22Rv1 (cell line): ENCODE results near the gene TSPY2.
"Not testable (repeated sequence)": the region's sequence is repeated elsewhere in the genome, so short reads cannot be mapped to it uniquely, and the experiment has no call there.

Experiments
- H3K27ac ChIP-seq: fragments of 450-650 bp; 2 replicates; pipeline ENCODE4 v1.5.1; 2017

The TSPY2 gene, protein sequence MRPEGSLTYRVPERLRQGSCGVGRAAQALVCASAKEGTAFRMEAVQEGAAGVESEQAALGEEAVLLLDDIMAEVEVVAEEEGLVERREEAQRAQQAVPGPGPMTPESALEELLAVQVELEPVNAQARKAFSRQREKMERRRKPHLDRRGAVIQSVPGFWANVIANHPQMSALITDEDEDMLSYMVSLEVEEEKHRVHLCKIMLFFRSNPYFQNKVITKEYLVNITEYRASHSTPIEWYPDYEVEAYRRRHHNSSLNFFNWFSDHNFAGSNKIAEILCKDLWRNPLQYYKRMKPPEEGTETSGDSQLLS

DNA sequence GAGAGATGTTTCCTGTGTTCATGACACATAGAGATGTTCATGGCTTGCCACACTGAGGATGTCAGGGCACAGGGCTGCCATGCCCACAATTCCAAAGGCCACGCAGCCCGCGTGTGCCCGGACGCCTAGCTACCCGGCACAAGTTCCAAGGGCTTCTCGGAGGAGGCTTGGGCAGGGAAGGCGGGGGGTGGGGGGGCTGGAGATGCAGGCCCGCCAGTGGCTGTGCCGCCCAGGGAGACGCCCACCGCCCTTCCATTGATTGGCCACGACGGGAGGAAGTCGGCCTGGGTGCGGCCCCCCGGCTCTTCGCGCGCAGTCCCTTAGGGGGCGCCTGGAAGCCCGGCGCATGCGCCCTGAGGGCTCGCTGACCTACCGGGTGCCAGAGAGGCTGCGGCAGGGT is at the start of gene TSPY2:
Gene TSPY2 (plus strand): TSS at position 301 of the 400 bp plus-strand sequence. CDS start 46 bp downstream, at position 347.
- not testable (repeated sequence) for H3K27ac ChIP-seq

DNA sequence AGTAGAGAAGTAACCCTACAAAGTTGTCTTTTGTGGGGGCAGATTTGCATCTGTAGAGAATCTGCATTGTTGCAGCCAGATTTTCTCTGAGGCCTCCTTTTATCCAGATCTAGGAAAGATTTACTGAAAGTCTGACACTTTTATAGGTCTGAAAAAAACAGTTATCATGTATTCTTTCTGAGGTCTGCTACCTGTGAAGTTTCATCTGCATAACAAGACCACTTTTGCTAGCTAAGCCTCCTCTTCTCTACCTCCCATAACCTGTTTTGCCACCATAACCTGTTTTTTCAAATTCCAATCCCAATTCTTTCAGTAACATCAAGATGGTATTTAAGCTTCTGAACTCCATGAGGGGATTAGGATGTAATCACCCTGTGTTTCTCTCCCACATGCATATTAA is 36.5 kb upstream of the TSPY2 start:
- H3K27ac ChIP-seq: not testable (repeated sequence)

DNA sequence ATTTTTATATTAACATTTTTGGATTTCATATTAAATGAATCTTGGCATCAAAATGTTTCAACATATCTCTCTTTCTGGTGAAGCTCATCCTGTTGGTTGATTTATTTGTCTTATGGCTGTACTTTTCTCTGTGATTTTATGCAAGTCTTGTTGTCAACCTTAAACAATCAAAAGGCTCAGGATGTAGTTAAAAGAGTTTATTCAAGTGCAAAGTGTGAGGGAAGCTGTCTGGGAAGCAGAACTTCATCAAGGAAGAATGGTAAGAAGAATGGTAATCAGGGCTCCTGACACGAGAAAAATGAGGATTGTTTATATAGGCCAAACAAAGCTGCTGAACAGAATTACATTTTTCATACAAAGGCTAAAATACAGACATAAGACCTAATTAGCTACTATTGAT is 29.0 kb upstream of the TSPY2 start:
- not testable (repeated sequence) for H3K27ac ChIP-seq

DNA sequence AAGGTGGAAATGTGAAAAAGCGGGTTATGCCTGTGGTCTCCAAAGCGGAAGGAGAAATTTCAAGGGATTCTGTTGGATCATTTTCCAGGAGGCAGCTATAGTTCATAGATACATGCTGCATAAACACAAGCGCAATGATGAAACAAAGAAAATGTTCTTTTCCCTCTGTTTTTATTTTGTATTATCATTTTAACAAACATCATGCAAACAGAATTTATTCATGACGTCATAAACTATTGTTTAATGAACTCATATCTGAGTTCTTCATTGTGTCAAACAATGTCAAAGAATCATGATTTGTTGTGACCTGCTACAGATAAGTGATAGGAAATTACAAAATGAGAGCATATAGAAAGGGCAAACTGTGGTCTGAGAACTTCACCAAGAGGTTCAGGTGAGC is 23.8 kb downstream of the TSPY2 start:
- H3K27ac ChIP-seq: not testable (repeated sequence)
